Measurements from ENCODE around the gene COL12A1. TPM values are rescaled to one million over a fixed set of nuclear protein-coding genes. Genes with fewer than 3 reads are reported as not detected.

Gene COL12A1
- total RNA-seq, 1 experiment from 2014 or later, result 10.4 TPM

GRCh38 chr6:75223428-75223827, 17.6 kb upstream of the COL12A1 start:
- ChIA-PET CTCF (no interaction called here), POLR2A (no interaction called here)
- no TSS peak for BruUV-seq (replicated peaks)
- DNase-seq (ENCODE audit: low read depth, low spot score), result no peak
- H3K9me3 ChIP-seq (ENCODE audit: control insufficient read depth, insufficient read depth, low read depth, low read length), result no peaks in the 10 kb centered on the region
- no peak overlapping the region for H3K27ac ChIP-seq (ENCODE audit: low read length)
- no peak for ATAC-seq
- TF ChIP-seq POLR2AphosphoS5 (IDR thresholded peaks at IDR 0.05; ENCODE audit: low read depth, low read length), result no peak
- TF ChIP-seq REST (IDR thresholded peaks at IDR 0.05; ENCODE audit: insufficient read depth in 1 of 2, low read depth in 2 of 2, low read length in 1 of 2), result no peak
- no peak for TF ChIP-seq SIN3A (IDR thresholded peaks at IDR 0.05; ENCODE audit: borderline replicate concordance, insufficient read depth, low read depth, low read length)
- H3K36me3 ChIP-seq (ENCODE audit: control insufficient read depth, insufficient read depth, low read length), result no peaks in the 10 kb centered on the region
- in situ Hi-C loops (cut with HindIII; ENCODE audit: low pct_unique_long_range_greater_than_20kb, low sequenced_read_pairs) (no loop called here), intact Hi-C loops (cut with micrococcal nuclease; ENCODE audit: unreplicated experiment) (no loop called here)
- no peaks in the 10 kb centered on the region for H3K4me1 ChIP-seq (ENCODE audit: control insufficient read depth, insufficient read depth, low read length)
- peaks cover 2% of the 10 kb centered on the region; the same call in 1 of the 2 replicates for H3K27me3 ChIP-seq (ENCODE audit: control insufficient read depth, insufficient read depth, low read length)
- no peak overlapping the region for H3K4me3 ChIP-seq (ENCODE audit: low read depth in 2 of 2, low read length in 2 of 2)

GRCh38 chr6:75222261-75222660, 16.4 kb upstream of the COL12A1 start:
- in situ Hi-C loops (cut with HindIII; ENCODE audit: low pct_unique_long_range_greater_than_20kb, low sequenced_read_pairs), result no loop called here
- intact Hi-C loops (cut with micrococcal nuclease; ENCODE audit: unreplicated experiment), result no loop called here
- H3K4me3 ChIP-seq (ENCODE audit: low read depth in 2 of 2, low read length in 2 of 2), result no peak overlapping the region
- H3K27ac ChIP-seq (ENCODE audit: low read length), result no peak overlapping the region
- no peaks in the 10 kb centered on the region for H3K4me1 ChIP-seq (ENCODE audit: control insufficient read depth, insufficient read depth, low read length)
- DNase-seq (ENCODE audit: low read depth, low spot score) (no peak), ATAC-seq (no peak)
- H3K27me3 ChIP-seq (ENCODE audit: control insufficient read depth, insufficient read depth, low read length), result peaks cover 2% of the 10 kb centered on the region; the same call in 1 of the 2 replicates
- BruUV-seq (replicated peaks), result no TSS peak
- ChIA-PET POLR2A (no interaction called here), CTCF (no interaction called here)
- H3K36me3 ChIP-seq (ENCODE audit: control insufficient read depth, insufficient read depth, low read length), result no peaks in the 10 kb centered on the region
- TF ChIP-seq CTCF (IDR thresholded peaks at IDR 0.05) (no peak), REST (IDR thresholded peaks at IDR 0.05; ENCODE audit: insufficient read depth in 1 of 2, low read depth in 2 of 2, low read length in 1 of 2) (no peak), POLR2AphosphoS5 (IDR thresholded peaks at IDR 0.05; ENCODE audit: low read depth, low read length) (no peak), TCF7L2 (IDR thresholded peaks at IDR 0.05; ENCODE audit: low read depth, low read length) (no peak), SIN3A (IDR thresholded peaks at IDR 0.05; ENCODE audit: borderline replicate concordance, insufficient read depth, low read depth, low read length) (no peak)
- H3K9me3 ChIP-seq (ENCODE audit: control insufficient read depth, insufficient read depth, low read depth, low read length), result no peaks in the 10 kb centered on the region

Measured in Panc1 (cell line).